Measurements from ENCODE around the gene CXCR6.

The CXCR6 gene

GRCh38 chr3:45951946-45952345, 8.7 kb downstream of the CXCR6 start:
- DNase-seq (ENCODE audit: low read depth) = no peak
- no peak overlapping the region for H3K4me3 ChIP-seq (ENCODE audit: low read depth, low read length)
- TF ChIP-seq CTCF (IDR thresholded peaks at IDR 0.05; ENCODE audit: control insufficient read depth, extremely low read depth, insufficient read depth) = no peak

GRCh38 chr3:45952456-45952855, 9.2 kb downstream of the CXCR6 start:
- no peak for TF ChIP-seq CTCF (IDR thresholded peaks at IDR 0.05; ENCODE audit: control insufficient read depth, extremely low read depth, insufficient read depth)
- DNase-seq (ENCODE audit: low read depth) = no peak
- no peak overlapping the region for H3K4me3 ChIP-seq (ENCODE audit: low read depth, low read length)

- DNase-seq (ENCODE audit: low read depth) = no peak
- no peak for TF ChIP-seq CTCF (IDR thresholded peaks at IDR 0.05; ENCODE audit: control insufficient read depth, extremely low read depth, insufficient read depth)
Measured at GRCh38 chr3:45953536-45953935, 10.3 kb downstream of the CXCR6 start.

GRCh38 chr3:45954306-45954705, 11.0 kb downstream of the CXCR6 start:
- no peak for DNase-seq (ENCODE audit: low read depth)
- no peak overlapping the region for H3K4me3 ChIP-seq (ENCODE audit: low read depth, low read length)
- TF ChIP-seq CTCF (IDR thresholded peaks at IDR 0.05; ENCODE audit: control insufficient read depth, extremely low read depth, insufficient read depth) = no peak

More at GRCh38 chr3:45953536-45953935, 10.3 kb downstream of the CXCR6 start:
- H3K4me3 ChIP-seq (ENCODE audit: low read depth, low read length) = no peak overlapping the region

- no peak for DNase-seq (ENCODE audit: low read depth)
- no peak for TF ChIP-seq CTCF (IDR thresholded peaks at IDR 0.05; ENCODE audit: control insufficient read depth, extremely low read depth, insufficient read depth)
- no peak overlapping the region for H3K4me3 ChIP-seq (ENCODE audit: low read depth, low read length)
Measured at GRCh38 chr3:45955017-45955647, 11.9 kb downstream of the CXCR6 start.

- H3K4me3 ChIP-seq (ENCODE audit: low read depth, low read length) = no peak overlapping the region
- no peak for TF ChIP-seq CTCF (IDR thresholded peaks at IDR 0.05; ENCODE audit: control insufficient read depth, extremely low read depth, insufficient read depth)
- no peak for DNase-seq (ENCODE audit: low read depth)
Measured at GRCh38 chr3:45955706-45956105, 12.4 kb downstream of the CXCR6 start.

- no peak overlapping the region for H3K4me3 ChIP-seq (ENCODE audit: low read depth, low read length)
- DNase-seq (ENCODE audit: low read depth) = no peak
- TF ChIP-seq CTCF (IDR thresholded peaks at IDR 0.05; ENCODE audit: control insufficient read depth, extremely low read depth, insufficient read depth) = no peak
Measured at GRCh38 chr3:45957586-45957985, 14.3 kb downstream of the CXCR6 start.

Data from LNCaP clone FGC (cell line).